ENCODE results near the gene RAB3C. TPM values are rescaled to one million over a fixed set of nuclear protein-coding genes. Genes with fewer than 3 reads are reported as not detected.

The RAB3C gene
- total and polyA plus RNA-seq, 2 experiments from 2014 or later, result 15.0 to 30.6 TPM

DNA sequence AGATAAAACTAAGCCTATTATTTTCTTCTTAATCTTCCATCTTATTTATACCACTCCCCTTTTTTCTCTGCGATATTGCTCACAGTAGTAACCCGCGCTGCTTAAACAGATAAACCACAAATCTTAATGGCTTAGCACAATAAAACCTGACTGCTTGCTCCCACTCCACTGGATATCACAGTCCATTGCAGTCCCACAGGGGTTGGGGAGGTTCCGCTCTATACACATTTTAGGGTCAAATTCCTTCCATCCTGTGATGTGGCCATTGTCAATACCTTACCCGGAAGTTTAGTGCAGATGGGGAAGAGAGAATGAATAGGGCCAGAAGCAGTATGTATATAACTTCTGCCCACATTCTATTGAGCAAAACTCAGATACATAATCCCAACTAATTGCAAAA, 193.7 kb downstream of the RAB3C start:
- H3F3A ChIP-seq (replicated peaks; ENCODE audit: low read depth), result no peaks in the 10 kb centered on the region
- DNase-seq (ENCODE audit: low spot score) (no peak), ATAC-seq (no peak)
- no peaks in the 10 kb centered on the region for H3K36me3 ChIP-seq (ENCODE audit: insufficient read depth)
- TF ChIP-seq, protein P1, sequence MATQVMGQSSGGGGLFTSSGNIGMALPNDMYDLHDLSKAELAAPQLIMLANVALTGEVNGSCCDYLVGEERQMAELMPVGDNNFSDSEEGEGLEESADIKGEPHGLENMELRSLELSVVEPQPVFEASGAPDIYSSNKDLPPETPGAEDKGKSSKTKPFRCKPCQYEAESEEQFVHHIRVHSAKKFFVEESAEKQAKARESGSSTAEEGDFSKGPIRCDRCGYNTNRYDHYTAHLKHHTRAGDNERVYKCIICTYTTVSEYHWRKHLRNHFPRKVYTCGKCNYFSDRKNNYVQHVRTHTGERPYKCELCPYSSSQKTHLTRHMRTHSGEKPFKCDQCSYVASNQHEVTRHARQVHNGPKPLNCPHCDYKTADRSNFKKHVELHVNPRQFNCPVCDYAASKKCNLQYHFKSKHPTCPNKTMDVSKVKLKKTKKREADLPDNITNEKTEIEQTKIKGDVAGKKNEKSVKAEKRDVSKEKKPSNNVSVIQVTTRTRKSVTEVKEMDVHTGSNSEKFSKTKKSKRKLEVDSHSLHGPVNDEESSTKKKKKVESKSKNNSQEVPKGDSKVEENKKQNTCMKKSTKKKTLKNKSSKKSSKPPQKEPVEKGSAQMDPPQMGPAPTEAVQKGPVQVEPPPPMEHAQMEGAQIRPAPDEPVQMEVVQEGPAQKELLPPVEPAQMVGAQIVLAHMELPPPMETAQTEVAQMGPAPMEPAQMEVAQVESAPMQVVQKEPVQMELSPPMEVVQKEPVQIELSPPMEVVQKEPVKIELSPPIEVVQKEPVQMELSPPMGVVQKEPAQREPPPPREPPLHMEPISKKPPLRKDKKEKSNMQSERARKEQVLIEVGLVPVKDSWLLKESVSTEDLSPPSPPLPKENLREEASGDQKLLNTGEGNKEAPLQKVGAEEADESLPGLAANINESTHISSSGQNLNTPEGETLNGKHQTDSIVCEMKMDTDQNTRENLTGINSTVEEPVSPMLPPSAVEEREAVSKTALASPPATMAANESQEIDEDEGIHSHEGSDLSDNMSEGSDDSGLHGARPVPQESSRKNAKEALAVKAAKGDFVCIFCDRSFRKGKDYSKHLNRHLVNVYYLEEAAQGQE (IDR thresholded peaks at IDR 0.05; ENCODE audit: unreplicated experiment), result no peak
- TF ChIP-seq ZNF114 (CRISPR knock-in tag; IDR thresholded peaks at IDR 0.05) (no peak), ZNF331 (CRISPR knock-in tag; IDR thresholded peaks at IDR 0.05; ENCODE audit: low read depth) (no peak), POLR2AphosphoS5 (IDR thresholded peaks at IDR 0.05; ENCODE audit: low read depth) (no peak), CREB1 (CRISPR knock-in tag; IDR thresholded peaks at IDR 0.05; ENCODE audit: low read depth) (no peak), NANOG (IDR thresholded peaks at IDR 0.05; ENCODE audit: borderline replicate concordance) (no peak), EZH2phosphoT487 (IDR thresholded peaks at IDR 0.05; ENCODE audit: unreplicated experiment) (no peak)
- TF ChIP-seq, protein P2, sequence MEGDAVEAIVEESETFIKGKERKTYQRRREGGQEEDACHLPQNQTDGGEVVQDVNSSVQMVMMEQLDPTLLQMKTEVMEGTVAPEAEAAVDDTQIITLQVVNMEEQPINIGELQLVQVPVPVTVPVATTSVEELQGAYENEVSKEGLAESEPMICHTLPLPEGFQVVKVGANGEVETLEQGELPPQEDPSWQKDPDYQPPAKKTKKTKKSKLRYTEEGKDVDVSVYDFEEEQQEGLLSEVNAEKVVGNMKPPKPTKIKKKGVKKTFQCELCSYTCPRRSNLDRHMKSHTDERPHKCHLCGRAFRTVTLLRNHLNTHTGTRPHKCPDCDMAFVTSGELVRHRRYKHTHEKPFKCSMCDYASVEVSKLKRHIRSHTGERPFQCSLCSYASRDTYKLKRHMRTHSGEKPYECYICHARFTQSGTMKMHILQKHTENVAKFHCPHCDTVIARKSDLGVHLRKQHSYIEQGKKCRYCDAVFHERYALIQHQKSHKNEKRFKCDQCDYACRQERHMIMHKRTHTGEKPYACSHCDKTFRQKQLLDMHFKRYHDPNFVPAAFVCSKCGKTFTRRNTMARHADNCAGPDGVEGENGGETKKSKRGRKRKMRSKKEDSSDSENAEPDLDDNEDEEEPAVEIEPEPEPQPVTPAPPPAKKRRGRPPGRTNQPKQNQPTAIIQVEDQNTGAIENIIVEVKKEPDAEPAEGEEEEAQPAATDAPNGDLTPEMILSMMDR (conservative IDR thresholded peaks at IDR 0.05; ENCODE audit: low read depth in 2 of 2), result no peak
- no peak overlapping the region for H3K27ac ChIP-seq (ENCODE audit: low read depth)
- Mint-ChIP-seq H3K4me1 (no peaks in the 10 kb centered on the region), H3K36me3 (ENCODE audit: low read depth) (no peaks in the 10 kb centered on the region), H3K9me3 (no peaks in the 10 kb centered on the region), H3K27me3 (ENCODE audit: insufficient read depth, low read depth, poor library complexity) (no peaks in the 10 kb centered on the region), H3K4me3 (no peak overlapping the region), H3K27ac (no peak overlapping the region)
- H2AFZ ChIP-seq, result no peak overlapping the region
- H3K4me2 ChIP-seq, result no peak overlapping the region
- no peaks in the 10 kb centered on the region for H3K79me2 ChIP-seq (replicated peaks; ENCODE audit: insufficient read depth)
- no peak overlapping the region for H3K4me3 ChIP-seq
- H3K4me1 ChIP-seq (ENCODE audit: insufficient read depth), result no peaks in the 10 kb centered on the region
- H3K27me3 ChIP-seq (ENCODE audit: insufficient read depth), result no peaks in the 10 kb centered on the region
- no peaks in the 10 kb centered on the region for H4K20me1 ChIP-seq (replicated peaks; ENCODE audit: insufficient read depth)
- H3K9me2 ChIP-seq (ENCODE audit: insufficient read depth), result no peaks in the 10 kb centered on the region

DNA sequence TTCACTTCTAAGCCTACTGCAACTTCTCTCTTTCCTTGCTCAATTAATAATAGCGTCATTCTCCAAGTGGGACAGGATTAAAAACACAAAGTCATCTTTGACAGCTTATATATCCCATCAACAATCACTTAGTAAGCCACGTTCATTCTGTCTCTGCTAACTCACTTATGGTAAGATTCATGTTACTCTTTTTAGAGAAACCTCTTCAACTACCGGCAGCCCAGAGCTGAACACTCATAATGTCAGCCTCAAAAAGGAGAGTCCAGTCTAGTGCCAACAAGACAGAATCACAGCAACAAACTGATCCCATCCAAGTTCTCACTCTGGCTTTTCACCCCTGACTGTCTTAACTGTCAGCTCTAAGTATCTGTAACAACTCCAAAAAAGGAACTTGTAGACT, 196.0 kb downstream of the RAB3C start:
- Mint-ChIP-seq H3K4me1 (peaks cover 3% of the 10 kb centered on the region; the same call in 2 of the 3 replicates), H3K27me3 (ENCODE audit: insufficient read depth, low read depth, poor library complexity) (no peaks in the 10 kb centered on the region), H3K36me3 (ENCODE audit: low read depth) (no peaks in the 10 kb centered on the region), H3K4me3 (no peak overlapping the region), H3K27ac (no peak overlapping the region), H3K9me3 (no peaks in the 10 kb centered on the region)
- H3K4me1 ChIP-seq (ENCODE audit: insufficient read depth), result no peaks in the 10 kb centered on the region
- no peaks in the 10 kb centered on the region; the same call in 1 of the 2 replicates for H3K9me2 ChIP-seq (ENCODE audit: insufficient read depth)
- ATAC-seq (no peak), DNase-seq (ENCODE audit: low spot score) (no peak)
- H3K36me3 ChIP-seq (ENCODE audit: insufficient read depth), result no peaks in the 10 kb centered on the region
- no peak overlapping the region for H3K4me2 ChIP-seq
- no peaks in the 10 kb centered on the region for H3F3A ChIP-seq (replicated peaks; ENCODE audit: low read depth)
- H4K20me1 ChIP-seq (replicated peaks; ENCODE audit: insufficient read depth), result no peaks in the 10 kb centered on the region
- H3K27me3 ChIP-seq (ENCODE audit: insufficient read depth), result no peaks in the 10 kb centered on the region
- no peaks in the 10 kb centered on the region for H3K79me2 ChIP-seq (replicated peaks; ENCODE audit: insufficient read depth)
- no peak overlapping the region for H3K27ac ChIP-seq (ENCODE audit: low read depth)
- no peak overlapping the region for H2AFZ ChIP-seq
- H3K4me3 ChIP-seq, result no peak overlapping the region
- TF ChIP-seq ZNF331 (CRISPR knock-in tag; IDR thresholded peaks at IDR 0.05; ENCODE audit: low read depth) (no peak), POLR2AphosphoS5 (IDR thresholded peaks at IDR 0.05; ENCODE audit: low read depth) (no peak), NANOG (IDR thresholded peaks at IDR 0.05; ENCODE audit: borderline replicate concordance) (no peak), CREB1 (CRISPR knock-in tag; IDR thresholded peaks at IDR 0.05; ENCODE audit: low read depth) (no peak), EZH2 (IDR thresholded peaks at IDR 0.05; ENCODE audit: low read depth, unreplicated experiment) (no peak)
- TF ChIP-seq, protein P3, sequence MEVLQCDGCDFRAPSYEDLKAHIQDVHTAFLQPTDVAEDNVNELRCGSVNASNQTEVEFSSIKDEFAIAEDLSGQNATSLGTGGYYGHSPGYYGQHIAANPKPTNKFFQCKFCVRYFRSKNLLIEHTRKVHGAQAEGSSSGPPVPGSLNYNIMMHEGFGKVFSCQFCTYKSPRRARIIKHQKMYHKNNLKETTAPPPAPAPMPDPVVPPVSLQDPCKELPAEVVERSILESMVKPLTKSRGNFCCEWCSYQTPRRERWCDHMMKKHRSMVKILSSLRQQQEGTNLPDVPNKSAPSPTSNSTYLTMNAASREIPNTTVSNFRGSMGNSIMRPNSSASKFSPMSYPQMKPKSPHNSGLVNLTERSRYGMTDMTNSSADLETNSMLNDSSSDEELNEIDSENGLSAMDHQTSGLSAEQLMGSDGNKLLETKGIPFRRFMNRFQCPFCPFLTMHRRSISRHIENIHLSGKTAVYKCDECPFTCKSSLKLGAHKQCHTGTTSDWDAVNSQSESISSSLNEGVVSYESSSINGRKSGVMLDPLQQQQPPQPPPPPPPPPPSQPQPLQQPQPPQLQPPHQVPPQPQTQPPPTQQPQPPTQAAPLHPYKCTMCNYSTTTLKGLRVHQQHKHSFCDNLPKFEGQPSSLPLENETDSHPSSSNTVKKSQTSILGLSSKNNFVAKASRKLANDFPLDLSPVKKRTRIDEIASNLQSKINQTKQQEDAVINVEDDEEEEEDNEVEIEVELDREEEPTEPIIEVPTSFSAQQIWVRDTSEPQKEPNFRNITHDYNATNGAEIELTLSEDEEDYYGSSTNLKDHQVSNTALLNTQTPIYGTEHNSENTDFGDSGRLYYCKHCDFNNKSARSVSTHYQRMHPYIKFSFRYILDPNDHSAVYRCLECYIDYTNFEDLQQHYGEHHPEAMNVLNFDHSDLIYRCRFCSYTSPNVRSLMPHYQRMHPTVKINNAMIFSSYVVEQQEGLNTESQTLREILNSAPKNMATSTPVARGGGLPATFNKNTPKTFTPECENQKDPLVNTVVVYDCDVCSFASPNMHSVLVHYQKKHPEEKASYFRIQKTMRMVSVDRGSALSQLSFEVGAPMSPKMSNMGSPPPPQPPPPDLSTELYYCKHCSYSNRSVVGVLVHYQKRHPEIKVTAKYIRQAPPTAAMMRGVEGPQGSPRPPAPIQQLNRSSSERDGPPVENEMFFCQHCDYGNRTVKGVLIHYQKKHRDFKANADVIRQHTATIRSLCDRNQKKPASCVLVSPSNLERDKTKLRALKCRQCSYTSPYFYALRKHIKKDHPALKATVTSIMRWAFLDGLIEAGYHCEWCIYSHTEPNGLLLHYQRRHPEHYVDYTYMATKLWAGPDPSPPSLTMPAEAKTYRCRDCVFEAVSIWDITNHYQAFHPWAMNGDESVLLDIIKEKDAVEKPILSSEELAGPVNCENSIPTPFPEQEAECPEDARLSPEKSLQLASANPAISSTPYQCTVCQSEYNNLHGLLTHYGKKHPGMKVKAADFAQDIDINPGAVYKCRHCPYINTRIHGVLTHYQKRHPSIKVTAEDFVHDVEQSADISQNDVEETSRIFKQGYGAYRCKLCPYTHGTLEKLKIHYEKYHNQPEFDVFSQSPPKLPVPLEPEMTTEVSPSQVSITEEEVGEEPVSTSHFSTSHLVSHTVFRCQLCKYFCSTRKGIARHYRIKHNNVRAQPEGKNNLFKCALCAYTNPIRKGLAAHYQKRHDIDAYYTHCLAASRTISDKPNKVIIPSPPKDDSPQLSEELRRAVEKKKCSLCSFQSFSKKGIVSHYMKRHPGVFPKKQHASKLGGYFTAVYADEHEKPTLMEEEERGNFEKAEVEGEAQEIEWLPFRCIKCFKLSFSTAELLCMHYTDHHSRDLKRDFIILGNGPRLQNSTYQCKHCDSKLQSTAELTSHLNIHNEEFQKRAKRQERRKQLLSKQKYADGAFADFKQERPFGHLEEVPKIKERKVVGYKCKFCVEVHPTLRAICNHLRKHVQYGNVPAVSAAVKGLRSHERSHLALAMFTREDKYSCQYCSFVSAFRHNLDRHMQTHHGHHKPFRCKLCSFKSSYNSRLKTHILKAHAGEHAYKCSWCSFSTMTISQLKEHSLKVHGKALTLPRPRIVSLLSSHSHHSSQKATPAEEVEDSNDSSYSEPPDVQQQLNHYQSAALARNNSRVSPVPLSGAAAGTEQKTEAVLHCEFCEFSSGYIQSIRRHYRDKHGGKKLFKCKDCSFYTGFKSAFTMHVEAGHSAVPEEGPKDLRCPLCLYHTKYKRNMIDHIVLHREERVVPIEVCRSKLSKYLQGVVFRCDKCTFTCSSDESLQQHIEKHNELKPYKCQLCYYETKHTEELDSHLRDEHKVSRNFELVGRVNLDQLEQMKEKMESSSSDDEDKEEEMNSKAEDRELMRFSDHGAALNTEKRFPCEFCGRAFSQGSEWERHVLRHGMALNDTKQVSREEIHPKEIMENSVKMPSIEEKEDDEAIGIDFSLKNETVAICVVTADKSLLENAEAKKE (CRISPR knock-in tag; IDR thresholded peaks at IDR 0.05), result no peak
